Stimulated activated CD4-positive, alpha-beta T cell treated with anti-CD3 and anti-CD28 coated beads, Interleukin-1b, Interleukin-23, amount 100 ng/mL, for 4 hours (primary cell): ENCODE measurements around the gene KLF2.
"Not testable (repeated sequence)": the region's sequence is repeated elsewhere in the genome, so short reads cannot be mapped to it uniquely, and the experiment has no call there.

ENCODE experiments used
- DNase-seq, 2 donors: peaks; one replicate each; pipeline ENCODE4 v3.0.0-alpha.2; 2020; ENCODE audit warnings: low read depth in 2 of 2

The KLF2 gene

DNA sequence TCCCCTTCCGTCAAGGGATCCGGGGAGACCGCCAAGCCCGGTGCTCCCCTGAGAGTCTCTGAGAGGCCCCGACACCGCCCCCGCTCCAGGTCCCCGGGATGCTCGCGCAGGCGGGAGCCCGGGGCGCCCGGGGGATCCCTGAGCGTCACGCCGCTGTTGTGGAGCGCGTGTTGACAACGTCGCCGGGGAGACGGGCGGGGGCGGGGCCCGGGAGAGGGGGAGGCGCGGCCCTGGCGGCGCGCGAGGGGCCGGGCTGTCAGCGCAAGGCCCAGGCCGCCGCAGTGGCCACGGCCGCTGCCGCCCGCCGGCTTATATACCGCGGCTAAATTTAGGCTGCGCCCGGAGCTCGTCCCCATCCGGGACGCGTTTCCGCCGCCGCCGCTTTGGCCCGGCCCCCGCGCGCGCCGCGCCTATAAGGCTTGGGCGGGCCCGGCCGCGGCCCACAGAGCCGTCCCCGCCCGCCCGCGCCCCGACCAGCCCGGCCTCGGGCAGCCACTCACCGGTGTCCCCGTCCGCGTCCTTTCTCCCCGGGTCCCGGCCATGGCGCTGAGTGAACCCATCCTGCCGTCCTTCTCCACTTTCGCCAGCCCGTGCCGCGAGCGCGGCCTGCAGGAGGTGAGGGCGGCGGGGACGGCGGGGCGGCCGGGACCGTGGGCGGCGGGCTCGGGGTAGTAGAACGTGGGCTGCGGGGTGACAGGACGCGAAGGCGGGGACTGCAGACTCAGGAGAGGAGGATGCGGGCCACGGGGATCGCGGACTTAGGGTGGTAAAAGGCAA lies at the start of gene KLF2:
Gene KLF2 (plus strand): TSS at position 443 of the 777 bp plus-strand sequence. CDS start 98 bp downstream, at position 541.
- DNase-seq = peak; percentile 72 to 81

DNA sequence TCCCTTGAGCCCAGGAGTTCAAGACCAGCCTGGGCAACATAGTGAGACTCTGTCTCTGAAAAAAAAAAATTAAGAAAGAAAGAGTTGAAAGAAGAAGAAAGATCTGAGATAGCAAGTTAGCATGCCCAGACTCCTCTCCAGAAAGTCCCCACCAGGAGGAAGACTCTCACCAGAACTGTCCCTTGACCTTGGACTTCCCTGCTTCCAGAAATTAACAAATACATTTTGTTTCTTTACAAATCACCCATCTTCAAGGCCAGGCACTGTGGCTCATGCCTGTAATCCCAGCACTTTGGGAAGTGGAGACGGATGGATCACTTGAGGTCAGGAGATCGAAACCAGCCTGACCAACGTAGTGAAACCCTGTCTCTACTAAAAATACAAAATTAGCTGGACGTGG lies 44.3 kb upstream of the KLF2 start:
- DNase-seq = no peak

- DNase-seq = no peak
Observed at GRCh38 chr19:16281743-16282142, 42.9 kb upstream of the KLF2 start.

DNA sequence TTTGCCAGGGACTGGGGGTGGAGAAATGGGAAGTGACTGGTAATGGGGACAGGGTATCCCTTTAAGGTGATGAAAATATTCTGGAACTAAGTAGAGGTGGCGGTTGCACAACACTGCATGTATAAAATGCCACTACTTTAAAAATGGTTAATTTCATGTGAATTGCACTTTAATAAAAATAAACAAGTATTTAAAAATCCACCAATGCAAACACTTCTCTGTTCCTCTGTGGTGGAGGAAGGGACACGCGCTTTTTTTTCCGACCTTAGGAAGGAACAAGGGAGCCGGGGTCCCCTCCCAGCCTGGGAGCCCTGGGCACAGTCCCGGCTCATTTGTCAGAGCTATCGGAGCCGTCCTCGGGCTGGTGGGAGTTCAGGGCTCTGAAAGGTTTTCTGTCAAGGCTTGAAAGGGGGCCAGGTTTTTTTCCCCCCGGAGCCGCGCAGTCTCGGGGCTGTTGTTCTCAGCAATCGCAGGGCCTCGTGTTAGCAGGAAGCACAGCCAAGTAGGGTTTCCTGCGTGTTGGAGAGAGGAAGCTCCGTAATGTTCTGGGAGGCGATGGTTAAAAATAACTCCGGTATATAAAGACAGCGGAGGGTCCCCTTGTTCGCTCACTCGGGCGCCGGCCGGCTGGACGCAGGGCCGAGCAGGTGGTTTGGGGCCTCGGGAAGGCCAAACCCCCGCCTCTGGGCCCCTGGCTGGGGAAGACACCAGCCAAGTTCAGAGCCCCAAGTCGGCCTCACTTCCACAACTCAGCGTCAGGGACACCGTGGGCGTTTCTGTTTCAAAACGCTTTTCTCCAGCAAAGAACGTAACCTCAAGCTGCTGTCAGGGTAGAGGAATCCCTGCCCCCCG lies 41.2 kb upstream of the KLF2 start:
- peak; percentile 50 to 66 for DNase-seq

DNA sequence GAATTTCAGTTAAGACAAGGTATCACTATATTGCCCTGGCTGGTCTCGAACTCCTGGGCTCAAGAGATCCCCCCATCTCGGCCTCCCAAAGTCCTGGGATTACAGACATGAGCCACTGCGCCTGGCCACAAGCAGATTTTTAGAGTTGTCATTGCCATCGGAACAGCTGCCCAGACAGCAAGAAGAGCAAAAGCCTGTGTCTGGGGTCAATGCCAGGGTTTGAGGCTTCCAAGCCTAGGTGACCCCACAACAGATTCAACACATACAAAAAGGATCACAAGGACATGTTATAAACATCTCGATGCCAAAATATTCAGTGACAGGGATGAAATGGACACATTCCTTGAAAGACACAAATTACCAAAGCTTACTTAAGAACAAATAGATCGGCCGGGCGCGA lies 40.1 kb upstream of the KLF2 start:
- DNase-seq = no peak

- not testable (repeated sequence) for DNase-seq
Observed at GRCh38 chr19:16285079-16285478, 39.5 kb upstream of the KLF2 start.

DNA sequence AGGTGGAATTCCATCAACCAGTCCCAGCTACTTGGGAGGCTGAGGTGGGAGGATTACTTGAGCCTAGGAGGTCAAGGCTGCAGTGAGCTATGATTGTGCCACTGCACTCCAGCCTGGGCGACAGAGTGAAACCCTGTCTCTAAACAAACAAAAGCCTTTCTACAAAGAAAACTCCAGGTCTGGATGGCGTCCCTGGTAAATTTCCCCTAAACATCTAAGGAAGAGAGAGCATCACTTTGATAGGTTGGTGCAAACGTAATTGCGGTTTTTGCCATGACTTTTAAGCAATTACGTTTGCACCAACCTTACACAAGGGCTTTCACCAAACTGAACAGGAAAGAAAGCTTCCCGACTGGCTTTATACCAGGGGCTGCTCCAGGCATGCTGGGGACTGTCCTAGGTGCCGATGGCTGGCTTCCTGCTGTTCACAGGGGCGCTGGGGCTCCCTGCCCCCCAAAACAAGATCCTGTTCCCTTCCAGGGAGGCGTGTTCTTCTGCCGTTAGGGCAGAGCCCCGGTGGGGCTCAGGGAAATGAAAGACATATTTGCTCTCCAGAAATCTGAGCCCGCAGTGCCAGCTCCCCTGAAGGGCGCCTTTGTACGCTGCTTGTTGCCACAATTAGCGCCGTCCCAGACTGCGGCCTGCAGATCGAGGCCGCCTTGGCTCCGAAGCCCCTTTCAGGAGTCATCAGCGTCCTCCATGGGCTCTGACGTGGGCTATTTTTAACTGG lies 38.7 kb upstream of the KLF2 start:
- no peak for DNase-seq

GRCh38 chr19:16288544-16288943 lies 36.1 kb upstream of the KLF2 start:
- no peak for DNase-seq

- DNase-seq = no peak
Observed at GRCh38 chr19:16289594-16289993, 35.0 kb upstream of the KLF2 start.

- no peak for DNase-seq
Observed at GRCh38 chr19:16290692-16291091, 33.9 kb upstream of the KLF2 start.

DNA sequence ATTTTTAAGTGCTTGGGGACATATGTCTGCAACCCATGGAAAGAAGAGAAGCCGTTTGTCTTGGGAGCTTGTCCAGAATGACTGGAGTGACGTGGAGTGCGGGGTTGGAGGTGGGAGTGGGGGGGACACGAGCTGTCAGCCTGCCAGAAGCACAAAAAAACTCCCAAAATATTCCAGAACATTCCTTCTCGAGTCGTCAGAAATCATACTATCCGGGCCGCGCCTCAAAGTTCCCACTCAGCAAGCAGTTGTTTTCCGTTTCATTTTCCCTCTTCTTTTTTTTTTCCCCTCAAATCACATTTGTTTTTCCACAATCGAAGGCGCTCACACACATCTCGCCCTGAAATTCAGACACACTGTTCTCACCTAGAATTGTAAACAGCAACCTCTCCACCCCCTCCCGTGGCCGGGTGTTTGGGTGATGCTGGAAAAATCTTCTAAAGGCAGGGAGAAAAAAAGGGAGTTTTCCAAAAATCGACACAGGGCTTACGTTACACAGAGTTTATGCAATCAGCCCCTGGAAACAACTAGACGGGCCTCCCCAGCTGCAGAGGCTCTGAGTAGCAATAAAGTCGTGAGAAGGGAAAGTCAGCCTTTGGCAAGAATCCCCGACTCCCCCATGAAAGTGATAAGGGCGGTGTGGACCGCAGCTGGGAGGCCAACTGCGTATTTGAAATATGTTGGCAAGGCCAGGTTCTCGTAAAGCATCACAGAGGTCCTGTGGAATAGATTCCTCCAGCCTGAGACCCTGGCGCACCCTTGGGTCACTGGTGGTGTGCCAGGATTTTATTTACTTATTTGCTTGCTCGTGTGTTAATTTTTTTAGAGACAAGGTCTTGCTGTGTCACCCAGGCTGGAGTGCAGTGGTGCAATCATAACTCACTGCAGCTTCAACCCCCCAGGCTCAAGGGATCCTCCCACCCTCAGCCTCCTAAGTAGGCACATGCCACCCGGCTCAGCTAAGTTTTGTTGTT lies 31.2 kb upstream of the KLF2 start:
- no peak for DNase-seq

DNA sequence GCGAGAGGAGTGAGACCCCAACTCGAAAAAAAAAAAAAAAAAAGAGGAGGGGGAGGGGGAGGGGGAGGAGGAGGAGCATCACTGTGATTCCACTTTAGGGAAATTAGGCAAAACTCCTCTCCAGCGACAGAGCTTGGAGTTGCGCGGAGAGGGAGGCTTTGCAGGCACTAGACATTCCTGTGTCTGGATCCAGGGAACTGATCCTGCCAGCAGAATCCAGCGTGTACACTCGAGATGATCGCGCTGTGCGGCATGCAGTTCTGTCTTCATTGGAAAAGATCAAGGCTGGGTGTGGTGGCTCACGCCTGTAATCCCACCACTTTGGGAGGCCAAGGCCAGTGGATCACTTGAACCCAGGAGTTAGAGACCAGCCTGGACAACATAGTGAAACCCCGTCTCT lies 29.6 kb upstream of the KLF2 start:
- no peak for DNase-seq

DNA sequence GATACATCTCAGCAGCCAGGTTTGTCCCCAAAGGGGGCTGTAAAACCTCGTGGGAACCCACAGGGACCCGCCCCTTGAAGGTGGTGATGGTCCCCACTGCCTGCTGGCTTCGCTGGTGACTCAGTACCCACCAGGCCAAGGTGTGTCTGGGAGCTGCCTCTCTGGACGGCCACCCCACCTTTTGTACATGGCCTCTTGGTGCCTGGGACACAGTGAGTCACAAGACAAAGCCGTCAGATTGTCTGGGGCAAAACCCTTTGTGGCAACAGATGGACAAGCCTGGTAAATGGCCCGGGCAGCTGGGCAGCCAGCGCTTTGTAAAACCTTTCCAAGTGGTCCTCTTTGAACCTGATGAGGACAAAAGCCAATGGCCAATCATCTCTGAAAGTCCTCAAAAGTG lies 27.9 kb upstream of the KLF2 start:
- DNase-seq = no peak

DNA sequence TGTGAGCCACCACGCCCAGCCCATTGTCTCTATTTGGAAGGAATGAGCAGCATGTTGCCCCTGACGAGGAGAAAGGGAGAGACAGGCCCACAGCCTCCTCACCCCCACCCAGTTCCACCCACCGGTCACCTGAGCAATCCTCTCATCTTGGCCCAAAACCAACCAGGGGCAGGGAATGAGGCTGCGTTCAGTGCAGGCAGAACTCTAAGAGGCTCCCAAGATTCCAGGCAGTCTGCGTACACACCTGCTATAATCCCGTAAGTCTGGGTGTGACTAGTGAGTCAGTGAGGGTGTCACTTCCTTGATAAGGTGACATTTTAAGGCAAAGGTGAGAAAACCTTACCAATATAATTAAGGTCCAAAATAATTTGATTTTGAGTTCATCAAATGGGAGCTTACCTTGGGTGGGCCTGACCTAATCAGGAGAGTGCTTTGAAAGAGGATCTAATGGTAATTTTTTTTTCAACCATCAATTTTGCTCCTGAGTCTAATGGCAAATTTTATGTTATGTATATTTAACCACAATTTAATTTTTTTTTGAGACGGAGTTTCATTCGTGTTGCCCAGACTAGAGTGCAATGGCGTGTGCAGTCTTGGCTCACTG lies 26.9 kb upstream of the KLF2 start:
- no peak for DNase-seq

- DNase-seq = no peak
Observed at GRCh38 chr19:16298334-16298733, 26.3 kb upstream of the KLF2 start.

DNA sequence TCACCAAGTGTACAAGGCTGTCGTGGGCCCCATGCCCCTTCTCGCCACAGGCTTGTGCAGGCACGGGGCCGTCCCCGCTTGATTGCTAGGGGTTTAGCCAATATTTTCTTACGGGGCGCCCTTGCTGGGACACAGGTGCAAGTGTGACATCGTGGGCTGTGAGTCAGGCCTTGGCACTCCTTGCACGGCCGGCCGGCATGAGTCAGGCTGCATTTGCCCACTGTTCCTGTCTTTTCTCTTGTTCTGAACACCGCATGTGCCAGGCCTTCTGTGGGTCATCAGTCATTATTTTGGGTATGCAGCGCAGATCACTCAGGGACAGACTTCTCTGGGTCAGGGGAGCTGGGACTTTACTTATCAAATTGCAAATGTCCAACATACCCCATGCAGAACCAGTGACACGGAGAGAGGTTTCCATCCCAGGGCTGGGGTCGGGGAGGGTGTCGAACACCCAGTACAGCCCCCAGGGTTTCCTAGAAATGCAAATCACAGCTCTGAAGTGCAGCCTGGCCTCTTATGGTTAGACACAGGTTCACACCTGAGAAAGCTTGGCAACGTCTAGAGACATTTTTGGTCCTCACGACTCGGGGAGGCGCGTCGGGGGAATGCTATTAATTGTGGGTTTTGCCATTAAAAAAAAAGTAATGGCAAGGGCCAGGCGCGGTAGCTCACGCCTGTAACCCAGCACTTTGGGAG lies 22.5 kb upstream of the KLF2 start:
- no peak for DNase-seq

DNA sequence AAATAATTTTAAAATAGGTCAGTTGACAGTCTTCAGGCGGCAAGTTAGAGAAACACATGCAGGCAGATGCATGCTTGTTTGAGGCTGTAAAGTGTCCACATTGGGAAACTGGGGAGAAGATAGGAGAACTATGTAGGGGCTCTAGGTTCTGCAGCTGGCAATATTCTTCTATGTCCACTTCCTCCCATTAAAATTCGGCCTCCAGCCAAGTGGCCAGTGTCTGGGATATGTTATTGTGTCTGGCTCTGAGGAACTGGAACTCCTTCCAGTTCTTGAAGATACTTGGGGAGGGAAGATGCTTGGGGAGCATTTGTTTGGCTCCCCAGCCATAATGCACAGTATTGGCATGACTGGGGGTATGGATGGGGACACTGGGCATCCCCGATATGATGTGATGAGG lies 20.9 kb upstream of the KLF2 start:
- DNase-seq = no peak

GRCh38 chr19:16304511-16304910 lies 20.1 kb upstream of the KLF2 start:
- not testable (repeated sequence) for DNase-seq

DNA sequence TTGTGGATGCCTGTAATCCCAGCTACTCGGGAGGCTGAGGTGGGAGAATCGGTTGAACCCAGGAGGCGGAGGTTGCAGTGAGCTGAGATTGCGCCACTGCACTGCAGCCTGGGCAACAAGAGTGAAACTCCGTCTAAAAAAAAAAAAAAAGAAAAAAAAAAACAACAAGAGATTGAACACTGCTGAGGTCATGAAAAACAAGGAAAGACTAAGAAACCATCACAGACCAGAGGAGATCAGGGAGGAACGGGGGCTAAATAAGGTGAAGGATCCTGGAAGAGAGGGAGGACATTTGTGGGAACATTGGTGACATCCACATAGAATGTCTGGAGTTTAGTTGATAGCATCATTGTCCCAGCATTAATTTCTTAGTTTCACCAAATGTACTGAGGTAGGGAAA lies 19.6 kb upstream of the KLF2 start:
- DNase-seq = not testable (repeated sequence)
